NCI-H69 (cell line): ENCODE measurements around the gene CD109.

Experiments used
- DNase-seq: peaks from one replicate; lab custom pipeline; 2025; lab: John Stamatoyannopoulos, UW

The CD109 gene

DNA sequence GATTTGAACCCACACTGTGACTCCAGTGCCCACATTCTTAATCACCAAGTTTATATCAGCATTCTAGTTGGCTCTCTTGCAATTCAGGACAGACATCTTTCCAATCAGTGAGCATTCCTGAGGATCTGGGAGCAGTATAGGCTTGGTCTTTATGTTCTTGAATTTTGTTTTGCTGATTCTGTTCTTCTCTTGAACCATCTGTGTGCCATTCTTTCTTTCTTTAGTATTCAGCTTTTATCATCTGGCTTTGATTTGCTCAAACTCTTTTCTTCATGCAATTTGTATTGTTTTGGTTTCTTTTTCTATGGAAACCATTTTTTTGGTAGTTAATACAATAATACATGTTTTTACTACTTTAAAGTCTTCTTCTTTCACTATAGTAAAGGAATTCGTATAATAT lies 162.4 kb downstream of the CD109 start:
- no peak for DNase-seq

DNA sequence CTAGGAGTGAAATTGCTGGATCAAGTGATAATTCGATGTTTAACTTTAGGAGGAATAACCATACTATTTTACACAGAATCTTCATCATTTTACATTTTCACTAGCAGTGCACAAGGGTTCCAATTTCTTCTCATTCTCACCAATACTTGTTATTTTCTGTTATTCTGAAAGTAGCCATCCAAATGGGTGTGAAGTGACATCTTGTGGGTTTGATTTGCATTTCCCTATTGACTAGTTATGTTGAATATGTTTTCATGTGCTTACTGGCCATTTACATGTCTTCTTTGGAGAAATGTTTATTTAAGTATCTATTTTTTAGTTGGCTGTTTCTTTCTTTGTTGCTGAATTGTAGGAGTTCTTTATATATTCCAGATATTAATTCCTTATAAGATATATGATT lies 164.3 kb downstream of the CD109 start:
- no peak for DNase-seq

GRCh38 chr6:73866305-73866704 lies 170.3 kb downstream of the CD109 start:
- no peak for DNase-seq

DNA sequence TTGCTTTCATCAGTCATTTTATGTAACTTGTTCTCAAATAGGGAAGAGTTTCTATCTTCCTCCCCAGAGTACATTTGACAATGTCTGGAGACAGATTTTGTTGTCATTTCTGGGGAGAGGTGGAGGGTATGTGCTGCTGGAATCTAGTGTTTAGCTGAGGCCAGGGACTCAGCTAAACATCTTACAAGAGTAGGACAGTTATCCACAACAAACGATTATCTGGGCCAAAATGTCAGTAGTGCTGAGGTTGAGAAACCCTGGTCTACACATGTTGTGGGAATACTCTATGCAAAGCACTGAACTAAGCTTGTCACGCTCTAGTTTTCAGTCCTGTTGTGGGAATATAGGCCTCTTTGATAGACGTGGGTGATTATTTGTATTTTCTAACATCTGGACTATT lies 171.4 kb downstream of the CD109 start:
- DNase-seq, result no peak

DNA sequence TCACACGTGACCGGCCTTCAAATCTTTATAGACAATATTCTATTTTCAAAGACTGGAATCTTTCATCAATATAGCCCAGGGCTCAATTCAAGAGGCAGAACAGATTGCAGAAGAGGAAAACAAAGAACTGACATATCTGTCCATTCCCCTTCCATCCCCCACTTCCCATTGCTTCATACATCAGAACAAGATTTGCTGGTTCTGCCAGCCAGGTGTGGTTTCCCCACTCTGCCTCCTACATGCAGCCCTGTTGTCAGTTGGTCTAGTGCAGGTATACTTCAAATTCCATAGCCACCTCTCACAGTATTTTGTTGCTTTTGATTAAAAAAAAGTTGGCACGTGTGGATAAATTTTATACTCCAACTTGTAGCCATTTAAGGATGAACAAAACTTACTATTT lies 174.9 kb downstream of the CD109 start:
- DNase-seq, result no peak

- no peak for DNase-seq
Measured at GRCh38 chr6:73873081-73873480, 177.1 kb downstream of the CD109 start.
